Memory B cell (primary cell): Measurements from ENCODE around the gene CAB39.
"Not testable (repeated sequence)": the region's sequence is repeated elsewhere in the genome, so short reads cannot be mapped to it uniquely, and the experiment has no call there.

Source experiments
- ATAC-seq: fragments of 150-1000 bp; cut with Tn5 transposase; 2 replicates; pipeline ENCODE4 v1.10.0; 2021; ENCODE audit warnings: low read depth, mild to moderate bottlenecking, moderate library complexity
- DNase-seq, 2 donors: peaks; one replicate each; pipeline ENCODE4 v3.0.0; 2022; ENCODE audit warnings: low spot score in 2 of 2
- H3K27ac Mint-ChIP-seq: one replicate; pipeline ENCODE4 v1.8.0; 2022; ENCODE audit warnings: mild to moderate bottlenecking, moderate library complexity, mixed read lengths
- H3K27me3 Mint-ChIP-seq: one replicate; pipeline ENCODE4 v1.8.0; 2022; ENCODE audit warnings: mixed read lengths
- H3K36me3 Mint-ChIP-seq: one replicate; pipeline ENCODE4 v1.8.0; 2022; ENCODE audit warnings: mild to moderate bottlenecking, mixed read lengths
- H3K4me1 Mint-ChIP-seq: one replicate; pipeline ENCODE4 v1.8.0; 2022; ENCODE audit warnings: mixed read lengths
- H3K4me3 Mint-ChIP-seq: one replicate; pipeline ENCODE4 v1.8.0; 2022; ENCODE audit warnings: mild to moderate bottlenecking, moderate library complexity, mixed read lengths
- H3K9me3 Mint-ChIP-seq: one replicate; pipeline ENCODE4 v1.8.0; 2022; ENCODE audit warnings: mixed read lengths

CAB39 gene

DNA sequence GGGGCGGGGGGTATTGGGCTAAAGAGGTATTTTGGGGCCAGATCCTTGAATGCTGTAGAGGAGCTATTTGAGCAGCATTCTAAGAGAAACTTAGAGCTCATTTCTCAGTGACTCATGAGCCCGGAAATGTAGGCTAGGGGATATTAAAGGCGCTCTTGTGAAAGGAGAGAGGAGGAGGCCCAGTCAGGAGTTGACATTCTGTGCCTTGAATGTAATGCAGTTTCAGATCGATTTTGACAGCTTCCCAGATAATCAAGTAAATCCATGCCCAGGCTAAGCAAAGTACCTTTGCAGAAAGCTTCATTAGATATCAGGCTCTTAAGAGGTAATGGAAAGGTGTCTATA, 1.5 kb downstream of the CAB39 start:
- no peaks in the 10 kb centered on the region for H3K9me3 Mint-ChIP-seq
- peak overlapping the region; percentile 88 for H3K27ac Mint-ChIP-seq
- DNase-seq (no peak), ATAC-seq (no peak)
- H3K27me3 Mint-ChIP-seq = no peaks in the 10 kb centered on the region
- H3K4me3 Mint-ChIP-seq = peak overlapping the region; percentile 92
- peaks cover 42% of the 10 kb centered on the region for H3K4me1 Mint-ChIP-seq
- peaks cover 5% of the 10 kb centered on the region for H3K36me3 Mint-ChIP-seq

GRCh38 chr2:230715201-230715600, 2.6 kb downstream of the CAB39 start:
- Mint-ChIP-seq H3K4me1 (peaks cover 48% of the 10 kb centered on the region), H3K4me3 (peak overlapping the region; percentile 70), H3K27ac (peak overlapping the region; percentile 39), H3K27me3 (no peaks in the 10 kb centered on the region), H3K9me3 (no peaks in the 10 kb centered on the region), H3K36me3 (peaks cover 5% of the 10 kb centered on the region)
- DNase-seq = no peak
- no peak for ATAC-seq

DNA sequence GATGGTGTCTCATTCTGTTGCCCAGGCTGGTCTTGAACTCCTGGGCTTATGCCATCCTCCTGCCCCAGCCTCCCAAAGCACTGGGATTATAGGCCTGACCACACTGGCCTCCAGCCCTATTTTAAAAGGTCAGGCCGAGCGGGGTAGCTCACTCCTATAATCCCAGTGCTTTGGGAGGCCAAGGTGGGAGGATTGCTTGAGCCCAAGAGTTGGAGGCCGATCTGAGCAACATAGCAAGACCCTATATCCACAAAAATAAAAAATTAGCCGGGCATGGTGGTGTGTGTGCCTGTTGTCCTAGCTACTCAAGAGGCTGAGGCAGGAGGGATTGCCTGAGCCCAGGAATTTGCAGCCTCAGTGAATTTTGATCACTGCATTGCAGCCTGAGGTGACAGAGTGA, 3.9 kb downstream of the CAB39 start:
- Mint-ChIP-seq H3K4me3 (no peak overlapping the region), H3K4me1 (peaks cover 46% of the 10 kb centered on the region), H3K27ac (no peak overlapping the region), H3K9me3 (no peaks in the 10 kb centered on the region), H3K27me3 (no peaks in the 10 kb centered on the region), H3K36me3 (peaks cover 7% of the 10 kb centered on the region)
- ATAC-seq = no peak
- DNase-seq = no peak

GRCh38 chr2:230717600-230717999, 5.0 kb downstream of the CAB39 start:
- Mint-ChIP-seq H3K36me3 (peaks cover 9% of the 10 kb centered on the region), H3K27ac (peak overlapping the region; percentile 73), H3K4me1 (peaks cover 48% of the 10 kb centered on the region), H3K9me3 (no peaks in the 10 kb centered on the region), H3K27me3 (no peaks in the 10 kb centered on the region), H3K4me3 (no peak overlapping the region)
- DNase-seq (no peak), ATAC-seq (no peak)

DNA sequence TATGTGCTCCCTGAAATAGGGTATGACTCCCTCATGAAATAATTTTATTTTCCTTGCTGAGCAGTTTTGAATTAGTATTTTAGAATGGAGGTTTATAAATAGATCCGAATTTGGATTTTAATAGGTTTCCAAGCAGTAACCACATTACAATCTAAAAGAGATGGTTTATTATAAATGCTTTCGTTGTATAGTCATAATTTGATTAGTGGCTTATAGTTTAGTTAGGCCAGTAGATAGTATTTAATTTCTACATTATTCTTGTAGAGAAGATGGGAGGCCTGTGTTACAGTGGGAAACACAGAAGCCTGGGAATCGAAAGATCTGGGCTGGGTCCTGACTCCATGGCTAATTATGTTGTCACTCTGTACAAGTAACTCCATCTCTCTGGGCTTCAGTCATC, 6.7 kb downstream of the CAB39 start:
- DNase-seq (no peak), ATAC-seq (no peak)
- Mint-ChIP-seq H3K4me3 (no peak overlapping the region), H3K36me3 (peaks cover 12% of the 10 kb centered on the region), H3K9me3 (no peaks in the 10 kb centered on the region), H3K27me3 (no peaks in the 10 kb centered on the region), H3K27ac (no peak overlapping the region), H3K4me1 (peaks cover 44% of the 10 kb centered on the region)

- H3K36me3 Mint-ChIP-seq = peaks cover 9% of the 10 kb centered on the region
- H3K27me3 Mint-ChIP-seq = no peaks in the 10 kb centered on the region
- ATAC-seq (peak; percentile 95), DNase-seq (peak in 1 of 2 donors; percentile 5)
- peaks cover 39% of the 10 kb centered on the region for H3K4me1 Mint-ChIP-seq
- H3K9me3 Mint-ChIP-seq = no peaks in the 10 kb centered on the region
- peak overlapping the region; percentile 54 for H3K4me3 Mint-ChIP-seq
- H3K27ac Mint-ChIP-seq = peak overlapping the region; percentile 56
These were observed 9.1 kb downstream of the CAB39 start for GRCh38 chr2:230721712-230722111.

- Mint-ChIP-seq H3K4me3 (no peak overlapping the region), H3K36me3 (peaks cover 12% of the 10 kb centered on the region), H3K9me3 (no peaks in the 10 kb centered on the region), H3K4me1 (peaks cover 38% of the 10 kb centered on the region), H3K27me3 (no peaks in the 10 kb centered on the region), H3K27ac (no peak overlapping the region)
- DNase-seq (no peak), ATAC-seq (no peak)
These were observed 9.7 kb downstream of the CAB39 start for GRCh38 chr2:230722207-230722885.

GRCh38 chr2:230723363-230723762, 10.7 kb downstream of the CAB39 start:
- Mint-ChIP-seq H3K4me3 (peak overlapping the region; percentile 53), H3K4me1 (peaks cover 29% of the 10 kb centered on the region), H3K27ac (no peak overlapping the region), H3K27me3 (no peaks in the 10 kb centered on the region), H3K36me3 (peaks cover 12% of the 10 kb centered on the region), H3K9me3 (no peaks in the 10 kb centered on the region)
- DNase-seq (no peak), ATAC-seq (no peak)

DNA sequence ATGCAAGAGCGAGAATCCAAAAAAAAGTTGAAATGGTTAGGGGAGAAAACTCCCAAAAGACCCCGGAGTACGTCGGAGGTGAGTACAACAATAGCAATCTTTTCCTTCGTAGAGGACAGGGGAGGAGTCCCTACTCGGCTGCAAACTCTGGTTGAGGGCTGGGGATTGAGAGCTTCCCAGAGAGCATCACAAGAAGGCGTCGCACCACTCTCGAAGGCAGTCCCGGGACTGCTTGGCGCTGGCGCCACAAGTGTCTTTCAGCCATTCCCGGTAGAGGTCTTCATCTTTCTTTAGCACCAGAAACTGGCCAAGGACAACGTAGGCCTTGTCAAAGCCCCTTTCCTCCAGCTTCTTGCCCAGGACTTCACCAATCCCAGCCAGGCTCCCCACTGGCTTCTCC, 12.3 kb downstream of the CAB39 start:
- not testable (repeated sequence) for H3K9me3 Mint-ChIP-seq, H3K27me3 Mint-ChIP-seq, H3K4me3 Mint-ChIP-seq, ATAC-seq, H3K27ac Mint-ChIP-seq, DNase-seq
- peaks cover 14% of the 10 kb centered on the region for H3K36me3 Mint-ChIP-seq
- peaks cover 24% of the 10 kb centered on the region for H3K4me1 Mint-ChIP-seq

DNA sequence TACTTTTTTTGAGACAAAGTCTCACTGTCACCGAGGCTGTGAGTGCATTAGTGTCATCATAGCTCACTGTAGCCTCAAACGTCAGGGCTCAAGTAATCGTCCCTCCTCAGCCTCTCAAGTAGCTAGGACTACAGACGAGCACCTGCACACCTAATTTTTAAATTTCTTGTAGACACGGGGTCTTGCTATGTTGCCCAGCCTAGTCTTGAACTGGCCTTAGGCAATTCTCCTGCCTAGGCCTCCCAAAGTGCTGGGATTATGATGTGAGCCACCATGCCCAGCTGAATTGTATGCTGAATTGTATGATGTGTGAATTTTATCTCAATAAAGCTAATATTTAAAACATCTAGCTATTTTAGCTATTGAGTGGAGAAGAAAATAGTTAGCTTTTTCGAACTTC, 18.9 kb downstream of the CAB39 start:
- Mint-ChIP-seq H3K36me3 (peaks cover 5% of the 10 kb centered on the region), H3K4me1 (peaks cover 38% of the 10 kb centered on the region)

DNA sequence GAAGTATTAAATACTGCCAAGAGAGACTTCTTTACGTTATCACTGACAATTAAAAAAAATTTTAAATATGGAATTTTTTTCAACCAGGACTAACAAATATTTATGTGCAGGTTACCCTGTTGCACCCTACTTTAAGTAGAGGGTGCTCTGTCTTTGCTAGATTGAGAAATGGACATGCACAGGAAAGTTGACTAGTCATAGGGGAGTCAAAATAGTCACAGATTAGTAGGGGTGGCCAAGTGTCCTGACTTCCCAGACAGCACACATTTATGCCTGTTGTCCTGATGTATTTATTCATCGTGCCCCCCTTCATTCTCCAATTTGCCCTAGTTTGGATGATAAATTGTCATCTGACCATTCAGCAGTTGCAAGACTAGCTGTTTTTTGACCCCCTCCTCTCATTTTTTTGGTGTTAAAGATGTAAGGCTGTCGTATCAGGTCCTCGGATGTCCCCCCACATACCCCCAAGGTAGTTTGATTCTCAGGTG, 20.3 kb downstream of the CAB39 start:
- ATAC-seq (no peak), DNase-seq (no peak)
- Mint-ChIP-seq H3K4me3 (no peak overlapping the region), H3K36me3 (peaks cover 2% of the 10 kb centered on the region), H3K4me1 (peaks cover 42% of the 10 kb centered on the region), H3K27ac (no peak overlapping the region), H3K27me3 (no peaks in the 10 kb centered on the region), H3K9me3 (no peaks in the 10 kb centered on the region)

More for the DNA sequence above, 18.9 kb downstream of the CAB39 start:
- Mint-ChIP-seq H3K4me3 (no peak overlapping the region), H3K9me3 (no peaks in the 10 kb centered on the region), H3K27ac (no peak overlapping the region), H3K27me3 (no peaks in the 10 kb centered on the region)
- DNase-seq (no peak), ATAC-seq (no peak)

DNA sequence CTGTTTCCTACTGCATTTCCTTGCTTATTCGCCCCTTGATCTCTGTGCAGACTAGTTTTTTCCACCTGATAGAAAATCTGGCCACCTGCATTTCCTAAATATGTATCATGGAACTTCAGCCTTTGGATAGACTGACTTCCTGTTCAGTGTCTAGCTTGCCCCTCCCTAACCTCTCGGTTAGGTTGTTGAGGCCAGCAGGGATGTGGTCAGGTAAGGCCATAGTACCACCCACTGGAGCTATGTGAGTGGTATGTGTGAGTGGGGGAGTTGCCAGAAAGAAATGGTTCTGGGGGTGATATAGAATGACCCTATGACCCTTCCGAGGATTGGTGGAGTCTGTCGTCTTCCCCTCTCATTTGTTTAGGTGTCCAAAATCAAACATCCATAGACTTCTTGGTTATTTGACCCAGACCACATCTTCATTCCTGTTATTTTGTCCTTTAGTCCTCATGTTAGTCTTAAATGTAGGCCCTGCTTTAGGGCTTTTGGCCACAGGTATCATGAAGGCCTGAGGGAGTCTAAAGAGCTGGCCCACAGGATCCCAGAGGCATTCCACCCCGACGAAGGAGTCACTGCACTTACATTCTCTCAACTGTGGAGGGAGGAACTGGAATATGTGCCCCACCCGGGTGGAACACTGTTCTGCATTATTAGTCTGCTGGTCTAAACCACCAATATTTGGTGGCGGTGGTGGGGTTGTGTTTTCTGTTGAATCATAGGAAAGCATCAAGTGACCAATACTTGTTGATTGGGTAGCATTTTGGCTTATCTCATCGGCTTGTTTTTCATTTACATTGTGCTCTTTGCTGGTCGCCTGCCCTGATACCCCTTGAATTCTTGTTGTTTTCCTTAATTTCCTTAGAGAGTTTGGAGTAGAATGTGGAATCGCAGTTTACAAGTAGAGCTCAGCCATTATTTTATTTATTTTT, 21.9 kb downstream of the CAB39 start:
- H3K27ac Mint-ChIP-seq = no peak overlapping the region
- ATAC-seq (no peak), DNase-seq (no peak)
- peaks cover 47% of the 10 kb centered on the region for H3K4me1 Mint-ChIP-seq
- no peak overlapping the region for H3K4me3 Mint-ChIP-seq
- peaks cover 3% of the 10 kb centered on the region for H3K36me3 Mint-ChIP-seq
- H3K27me3 Mint-ChIP-seq = no peaks in the 10 kb centered on the region
- H3K9me3 Mint-ChIP-seq = no peaks in the 10 kb centered on the region

- Mint-ChIP-seq H3K27me3 (no peaks in the 10 kb centered on the region), H3K27ac (no peak overlapping the region), H3K36me3 (peaks cover 5% of the 10 kb centered on the region), H3K4me1 (peaks cover 51% of the 10 kb centered on the region), H3K9me3 (no peaks in the 10 kb centered on the region), H3K4me3 (no peak overlapping the region)
- DNase-seq (no peak), ATAC-seq (no peak)
These were observed 23.2 kb downstream of the CAB39 start for GRCh38 chr2:230735884-230736283.

- peaks cover 54% of the 10 kb centered on the region for H3K4me1 Mint-ChIP-seq
- peaks cover 8% of the 10 kb centered on the region for H3K36me3 Mint-ChIP-seq
- ATAC-seq = no peak
- H3K4me3 Mint-ChIP-seq = no peak overlapping the region
- H3K27me3 Mint-ChIP-seq = no peaks in the 10 kb centered on the region
- H3K27ac Mint-ChIP-seq = peak overlapping the region; percentile 43
- DNase-seq = no peak
- H3K9me3 Mint-ChIP-seq = no peaks in the 10 kb centered on the region
These were observed 24.7 kb downstream of the CAB39 start for GRCh38 chr2:230737300-230737699.
